GM10266 (cell line): ENCODE data around the gene PMEPA1.

Experiments
- DNase-seq: peaks from one replicate; pipeline ENCODE4 v3.0.0; 2012; ENCODE audit errors: extremely low spot score
- TF ChIP-seq, protein P1 (sequence below): IDR thresholded peaks from 2 replicates; pipeline ENCODE4 v1.5.1; 2012; ENCODE audit warnings: mild to moderate bottlenecking, low read depth; ENCODE audit not compliant: control insufficient read depth, insufficient read depth; ENCODE audit errors: missing control alignments

The PMEPA1 gene

GRCh38 chr20:57665589-57665971 is 44.2 kb downstream of the PMEPA1 start:
- DNase-seq, result no peak
- TF ChIP-seq, protein P1, sequence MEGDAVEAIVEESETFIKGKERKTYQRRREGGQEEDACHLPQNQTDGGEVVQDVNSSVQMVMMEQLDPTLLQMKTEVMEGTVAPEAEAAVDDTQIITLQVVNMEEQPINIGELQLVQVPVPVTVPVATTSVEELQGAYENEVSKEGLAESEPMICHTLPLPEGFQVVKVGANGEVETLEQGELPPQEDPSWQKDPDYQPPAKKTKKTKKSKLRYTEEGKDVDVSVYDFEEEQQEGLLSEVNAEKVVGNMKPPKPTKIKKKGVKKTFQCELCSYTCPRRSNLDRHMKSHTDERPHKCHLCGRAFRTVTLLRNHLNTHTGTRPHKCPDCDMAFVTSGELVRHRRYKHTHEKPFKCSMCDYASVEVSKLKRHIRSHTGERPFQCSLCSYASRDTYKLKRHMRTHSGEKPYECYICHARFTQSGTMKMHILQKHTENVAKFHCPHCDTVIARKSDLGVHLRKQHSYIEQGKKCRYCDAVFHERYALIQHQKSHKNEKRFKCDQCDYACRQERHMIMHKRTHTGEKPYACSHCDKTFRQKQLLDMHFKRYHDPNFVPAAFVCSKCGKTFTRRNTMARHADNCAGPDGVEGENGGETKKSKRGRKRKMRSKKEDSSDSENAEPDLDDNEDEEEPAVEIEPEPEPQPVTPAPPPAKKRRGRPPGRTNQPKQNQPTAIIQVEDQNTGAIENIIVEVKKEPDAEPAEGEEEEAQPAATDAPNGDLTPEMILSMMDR, result no peak

- TF ChIP-seq, protein P1, result no peak
- no peak for DNase-seq
Measured at GRCh38 chr20:57664924-57665588, 44.8 kb downstream of the PMEPA1 start.

DNA sequence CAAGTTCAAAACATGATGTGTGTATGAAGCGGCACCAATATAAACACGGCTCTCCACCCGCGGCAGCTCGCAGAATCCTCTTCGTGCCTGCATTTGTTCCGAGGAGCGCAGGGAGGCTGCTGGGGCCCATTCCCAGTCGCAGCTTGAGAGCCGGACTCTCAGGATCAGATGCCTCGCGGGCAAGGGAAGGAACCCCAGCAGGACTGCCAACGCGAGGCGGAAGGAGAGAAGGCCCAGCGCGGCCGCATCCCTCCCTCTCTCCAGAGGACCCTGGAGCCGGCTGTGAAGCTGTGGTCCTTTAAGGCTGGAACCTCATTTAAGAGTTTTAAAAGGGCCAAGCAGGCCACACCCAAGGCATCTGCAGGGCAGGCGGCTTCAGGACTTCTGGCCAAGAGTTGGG is 45.3 kb downstream of the PMEPA1 start:
- TF ChIP-seq, protein P1, result no peak
- no peak for DNase-seq

DNA sequence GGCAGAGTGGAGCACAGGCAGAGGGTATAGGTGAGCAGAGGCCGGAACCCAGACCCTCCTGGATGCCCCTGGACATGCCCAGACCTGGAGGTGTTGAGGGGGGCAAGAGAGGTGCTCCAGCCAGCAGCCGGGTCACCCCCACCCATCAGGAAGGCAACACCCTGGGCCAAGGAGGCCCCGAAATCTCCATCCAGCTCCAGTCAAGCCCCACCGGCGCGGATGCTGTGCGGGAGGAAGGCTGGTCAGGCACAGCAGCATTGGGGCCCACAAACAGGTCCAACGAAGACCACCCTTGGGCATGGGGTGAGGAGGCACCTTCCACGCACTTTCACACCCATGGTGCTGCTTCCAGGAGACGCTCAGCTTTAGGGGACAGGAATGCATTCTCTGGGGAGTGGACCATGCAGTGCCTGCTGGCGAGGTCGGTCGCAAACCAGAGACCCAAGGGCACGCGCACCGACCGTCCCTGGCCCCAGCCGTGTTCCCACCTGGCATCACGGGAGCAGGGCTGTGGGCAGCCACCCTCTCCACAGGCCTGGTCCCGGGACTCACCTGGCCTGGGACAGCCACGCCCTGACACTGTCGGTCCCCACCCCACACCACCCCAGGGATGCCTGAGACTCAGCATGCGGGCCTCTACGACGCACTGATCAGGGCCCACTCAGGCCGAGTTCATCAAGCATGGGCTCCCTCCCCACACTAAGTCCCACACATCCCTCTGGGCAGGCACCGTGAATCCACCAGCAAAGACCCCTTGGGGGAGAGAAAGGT is 45.9 kb downstream of the PMEPA1 start:
- TF ChIP-seq, protein P1, result no peak
- no peak for DNase-seq

GRCh38 chr20:57663241-57663640 is 46.6 kb downstream of the PMEPA1 start:
- TF ChIP-seq, protein P1, result no peak
- no peak for DNase-seq

DNA sequence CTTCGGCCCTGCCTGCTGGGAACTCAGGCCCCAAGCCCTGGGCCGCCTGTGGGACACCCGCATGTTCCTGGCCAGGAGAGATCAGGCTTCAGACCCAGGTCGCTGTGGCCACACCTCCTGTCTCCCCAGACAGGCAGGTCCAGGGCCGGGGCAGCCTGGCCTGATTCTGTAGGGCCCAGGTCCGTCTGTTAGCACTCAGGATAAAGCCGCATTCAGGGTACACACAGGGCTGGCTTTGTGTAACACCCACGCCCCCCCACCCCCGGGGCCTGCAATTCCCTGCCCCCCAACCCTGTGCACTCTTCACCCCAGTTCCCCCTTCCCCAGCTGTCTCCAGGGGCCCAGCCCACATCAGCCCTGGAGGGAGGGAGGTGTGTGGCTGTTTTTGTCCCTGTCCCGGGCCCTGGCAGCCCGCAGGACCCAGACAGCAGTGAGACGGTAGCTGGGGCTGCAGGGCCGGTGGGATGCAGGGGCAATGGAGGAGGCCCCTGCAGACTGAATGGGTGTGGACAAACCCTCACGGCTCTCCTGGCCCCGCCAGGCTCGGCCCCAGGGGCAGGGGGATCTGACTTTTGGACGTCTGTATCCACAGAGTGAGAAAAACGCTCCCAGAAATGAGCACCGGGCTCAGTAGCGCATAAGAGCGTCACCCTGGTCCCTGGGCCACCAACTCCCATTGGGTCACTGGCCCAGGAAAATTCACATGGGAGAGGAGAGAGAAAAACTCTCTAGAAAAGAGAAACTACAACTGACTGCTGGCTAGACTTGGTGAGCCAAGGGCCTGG is 47.2 kb downstream of the PMEPA1 start:
- TF ChIP-seq, protein P1, result no peak
- DNase-seq, result no peak
